Fibroblast of villous mesenchyme (primary cell): ENCODE data around the gene PARN. TPM values are rescaled to one million over a fixed set of nuclear protein-coding genes. Genes with fewer than 3 reads are reported as not detected.

ENCODE experiments used
- DNase-seq: peaks from one replicate; pipeline ENCODE4 v3.0.0-alpha.2; 2010; ENCODE audit warnings: low read depth
- H3K4me3 ChIP-seq: 2 replicates; pipeline ENCODE4 v1.5.1; 2011; ENCODE audit warnings: low read depth, mild to moderate bottlenecking, low read length
- total RNA-seq: library from RNA; depleted of rRNA; stranded (reverse); fragments of >200 nt; gene quantifications from 2 replicates; pipeline ENCODE4 v1.2.3, GENCODE V29; 2012
- TF ChIP-seq, protein P1 (sequence below): IDR thresholded peaks from 2 replicates; pipeline ENCODE4 v1.5.1; 2012; ENCODE audit warnings: low read depth, mild to moderate bottlenecking, low read length; ENCODE audit not compliant: insufficient read depth

The PARN gene
- total RNA-seq, 1 donor: 35.4 TPM

DNA sequence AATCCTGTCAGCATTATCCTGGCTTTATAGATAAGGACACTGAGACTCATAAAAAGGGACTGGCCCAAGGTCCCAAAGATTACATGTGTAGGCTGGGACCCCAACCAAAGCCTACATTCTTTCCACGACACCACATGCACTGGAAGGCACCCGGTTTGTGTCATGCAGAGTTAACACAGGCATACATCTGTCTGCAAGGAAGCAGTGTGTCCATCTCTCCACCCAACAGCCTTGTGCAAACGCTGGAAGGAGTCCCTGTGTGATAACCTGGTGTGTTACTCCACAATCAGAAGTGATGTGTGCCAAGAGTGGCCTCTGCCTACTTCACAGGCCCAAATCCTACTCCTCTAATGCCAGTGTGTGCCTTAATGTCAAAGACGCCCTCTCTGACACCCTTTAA, 139.8 kb downstream of the PARN start:
- DNase-seq: no peak
- no peak overlapping the region for H3K4me3 ChIP-seq
- TF ChIP-seq, protein P1, sequence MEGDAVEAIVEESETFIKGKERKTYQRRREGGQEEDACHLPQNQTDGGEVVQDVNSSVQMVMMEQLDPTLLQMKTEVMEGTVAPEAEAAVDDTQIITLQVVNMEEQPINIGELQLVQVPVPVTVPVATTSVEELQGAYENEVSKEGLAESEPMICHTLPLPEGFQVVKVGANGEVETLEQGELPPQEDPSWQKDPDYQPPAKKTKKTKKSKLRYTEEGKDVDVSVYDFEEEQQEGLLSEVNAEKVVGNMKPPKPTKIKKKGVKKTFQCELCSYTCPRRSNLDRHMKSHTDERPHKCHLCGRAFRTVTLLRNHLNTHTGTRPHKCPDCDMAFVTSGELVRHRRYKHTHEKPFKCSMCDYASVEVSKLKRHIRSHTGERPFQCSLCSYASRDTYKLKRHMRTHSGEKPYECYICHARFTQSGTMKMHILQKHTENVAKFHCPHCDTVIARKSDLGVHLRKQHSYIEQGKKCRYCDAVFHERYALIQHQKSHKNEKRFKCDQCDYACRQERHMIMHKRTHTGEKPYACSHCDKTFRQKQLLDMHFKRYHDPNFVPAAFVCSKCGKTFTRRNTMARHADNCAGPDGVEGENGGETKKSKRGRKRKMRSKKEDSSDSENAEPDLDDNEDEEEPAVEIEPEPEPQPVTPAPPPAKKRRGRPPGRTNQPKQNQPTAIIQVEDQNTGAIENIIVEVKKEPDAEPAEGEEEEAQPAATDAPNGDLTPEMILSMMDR: no peak

DNA sequence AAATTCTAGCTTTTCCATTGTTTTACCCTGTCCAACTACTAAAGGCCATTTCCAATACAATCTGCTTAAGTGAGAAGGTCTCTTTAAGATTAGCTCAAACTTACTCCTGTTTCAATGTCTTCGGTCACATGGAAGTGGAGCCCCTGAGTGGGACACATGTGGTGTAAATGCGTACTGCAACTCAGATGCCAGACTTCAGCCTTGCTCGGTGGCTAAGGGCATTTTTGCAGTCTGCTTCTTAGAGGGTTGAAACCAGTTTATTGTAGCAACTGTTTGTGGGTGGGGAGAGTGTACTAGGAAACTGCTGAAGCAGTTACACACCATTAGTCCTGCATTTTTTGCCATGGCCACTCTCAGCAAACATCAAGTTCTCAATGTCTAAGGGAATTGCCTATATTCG, 140.6 kb downstream of the PARN start:
- TF ChIP-seq, protein P1: no peak
- peak; percentile 34 for DNase-seq
- no peak overlapping the region for H3K4me3 ChIP-seq

DNA sequence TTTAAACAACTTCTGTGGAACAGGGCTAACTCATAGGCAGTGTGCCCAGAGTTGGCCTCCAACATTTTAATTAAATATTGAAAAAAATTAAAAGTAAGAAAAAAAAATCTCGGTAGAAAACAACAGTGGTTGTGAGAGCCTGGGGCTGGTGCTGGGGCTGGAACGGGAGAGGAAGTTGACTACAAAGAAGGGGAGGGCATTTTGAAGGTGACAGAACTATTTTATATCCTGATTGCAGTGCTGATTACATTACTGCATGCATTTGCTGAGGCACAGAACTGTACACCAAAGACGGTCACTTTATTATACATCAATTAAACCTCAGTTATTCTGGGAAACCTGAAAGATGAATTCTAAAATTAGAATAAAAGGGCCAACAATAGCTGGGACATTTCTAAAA, 142.5 kb downstream of the PARN start:
- DNase-seq: no peak
- H3K4me3 ChIP-seq: no peak overlapping the region
- TF ChIP-seq, protein P1: no peak

DNA sequence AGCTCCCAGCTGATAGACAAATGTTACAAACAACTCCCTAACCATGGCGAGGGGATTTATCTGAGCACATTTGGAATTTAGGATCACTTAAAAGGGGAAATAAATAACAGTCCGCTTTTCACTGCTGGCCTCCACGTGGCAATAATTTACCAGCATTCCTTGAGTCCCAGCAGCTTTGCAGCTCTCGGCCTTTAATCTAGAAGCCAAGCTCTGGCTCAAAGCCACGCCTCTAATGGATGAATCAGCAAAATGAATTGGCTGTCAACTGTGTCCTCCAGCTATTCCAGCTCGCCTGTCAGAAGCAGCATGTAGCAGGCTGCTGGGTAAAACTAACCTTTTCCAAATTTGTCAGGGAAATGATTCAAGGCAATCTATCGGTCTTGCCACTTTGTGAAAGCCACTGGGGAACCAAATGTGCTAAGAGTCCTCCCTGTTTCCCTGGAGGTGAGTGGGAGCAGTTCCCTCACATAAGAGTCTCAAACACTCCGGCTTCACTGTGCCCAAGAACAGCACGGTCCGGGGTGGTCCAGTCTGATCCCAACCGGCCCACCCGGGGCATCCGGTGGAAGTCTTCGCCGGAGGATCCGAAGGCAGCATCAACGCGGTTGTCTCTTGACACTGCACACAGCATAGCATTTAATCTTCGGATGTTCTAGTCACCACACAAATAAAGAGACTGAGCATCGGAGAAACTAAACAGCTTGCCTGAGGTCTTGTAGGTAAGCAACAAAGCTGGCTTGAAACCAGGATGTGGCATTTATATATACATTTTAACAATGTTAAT, 143.3 kb downstream of the PARN start:
- peak overlapping the region; percentile 47 for H3K4me3 ChIP-seq
- TF ChIP-seq, protein P1: no peak
- DNase-seq: peak; percentile 95

DNA sequence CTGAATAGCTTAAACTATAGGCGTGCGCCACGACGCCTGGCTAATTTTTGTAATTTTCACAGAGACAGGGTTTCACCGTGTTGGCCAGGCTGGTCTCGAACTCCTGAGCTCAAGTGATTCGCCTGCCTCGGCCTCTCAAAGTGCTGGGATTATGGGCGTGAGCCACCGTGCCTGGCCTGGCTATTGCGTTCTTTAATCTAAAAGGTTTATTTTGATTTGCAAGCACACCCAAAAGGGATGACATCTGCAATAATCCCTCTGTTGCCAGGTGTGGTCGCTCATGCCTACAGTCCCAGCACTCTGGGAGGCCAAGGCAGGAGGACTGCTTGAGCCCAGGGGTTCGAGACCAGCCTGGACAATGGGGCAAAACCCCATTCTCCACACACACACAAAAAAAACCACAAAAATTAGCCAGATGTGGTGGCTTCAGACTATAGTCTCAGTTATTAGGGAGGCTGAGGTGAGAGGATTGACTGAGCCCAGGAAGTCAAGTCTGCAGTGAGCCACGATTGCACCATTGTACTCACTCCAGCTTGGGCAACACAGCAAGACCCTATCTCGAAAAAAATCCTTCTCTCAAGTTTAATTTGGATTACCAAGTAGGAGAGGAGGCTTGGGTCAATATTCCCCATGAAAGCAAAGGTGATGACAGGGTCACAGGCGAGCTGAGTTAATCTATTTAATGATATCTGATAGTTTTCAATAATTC, 144.1 kb downstream of the PARN start:
- no peak for DNase-seq
- TF ChIP-seq, protein P1: no peak
- no peak overlapping the region for H3K4me3 ChIP-seq

DNA sequence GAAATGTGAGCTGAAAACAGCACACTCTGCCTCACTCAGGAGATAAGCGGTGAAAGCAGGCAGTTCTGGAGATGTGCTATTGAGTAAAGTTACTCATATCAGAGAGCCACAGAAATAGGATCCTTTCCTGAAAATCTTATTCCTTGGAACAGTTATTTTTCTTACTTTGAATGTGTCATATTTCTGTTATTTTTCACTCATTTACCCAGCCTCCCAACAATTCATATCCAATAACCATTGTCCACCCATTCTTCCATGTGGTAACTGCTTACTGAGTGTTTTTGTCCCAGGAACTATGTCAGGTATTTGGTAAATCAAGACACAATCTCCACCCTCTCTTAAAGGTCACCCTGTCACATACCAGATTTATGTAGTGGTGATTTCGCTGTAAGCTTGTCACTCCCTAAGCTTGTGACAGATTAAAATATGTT, 144.9 kb downstream of the PARN start:
- TF ChIP-seq, protein P1: no peak
- H3K4me3 ChIP-seq: no peak overlapping the region
- DNase-seq: no peak
